GM18505 (cell line): ENCODE measurements around the gene MEGF6.

Experiments used
- ATAC-seq: cut with Tn5 transposase; IDR thresholded peaks from one replicate; pipeline ENCODE4 v1.9.1; 2021; ENCODE audit not compliant: unreplicated experiment
- POLR2A ChIP-seq: IDR thresholded peaks from 4 replicates; pipeline ENCODE4 v1.6.1; 2011; ENCODE audit warnings: borderline replicate concordance; ENCODE audit not compliant: insufficient read depth, insufficient read length; ENCODE audit errors: extremely low read depth

Gene MEGF6

DNA sequence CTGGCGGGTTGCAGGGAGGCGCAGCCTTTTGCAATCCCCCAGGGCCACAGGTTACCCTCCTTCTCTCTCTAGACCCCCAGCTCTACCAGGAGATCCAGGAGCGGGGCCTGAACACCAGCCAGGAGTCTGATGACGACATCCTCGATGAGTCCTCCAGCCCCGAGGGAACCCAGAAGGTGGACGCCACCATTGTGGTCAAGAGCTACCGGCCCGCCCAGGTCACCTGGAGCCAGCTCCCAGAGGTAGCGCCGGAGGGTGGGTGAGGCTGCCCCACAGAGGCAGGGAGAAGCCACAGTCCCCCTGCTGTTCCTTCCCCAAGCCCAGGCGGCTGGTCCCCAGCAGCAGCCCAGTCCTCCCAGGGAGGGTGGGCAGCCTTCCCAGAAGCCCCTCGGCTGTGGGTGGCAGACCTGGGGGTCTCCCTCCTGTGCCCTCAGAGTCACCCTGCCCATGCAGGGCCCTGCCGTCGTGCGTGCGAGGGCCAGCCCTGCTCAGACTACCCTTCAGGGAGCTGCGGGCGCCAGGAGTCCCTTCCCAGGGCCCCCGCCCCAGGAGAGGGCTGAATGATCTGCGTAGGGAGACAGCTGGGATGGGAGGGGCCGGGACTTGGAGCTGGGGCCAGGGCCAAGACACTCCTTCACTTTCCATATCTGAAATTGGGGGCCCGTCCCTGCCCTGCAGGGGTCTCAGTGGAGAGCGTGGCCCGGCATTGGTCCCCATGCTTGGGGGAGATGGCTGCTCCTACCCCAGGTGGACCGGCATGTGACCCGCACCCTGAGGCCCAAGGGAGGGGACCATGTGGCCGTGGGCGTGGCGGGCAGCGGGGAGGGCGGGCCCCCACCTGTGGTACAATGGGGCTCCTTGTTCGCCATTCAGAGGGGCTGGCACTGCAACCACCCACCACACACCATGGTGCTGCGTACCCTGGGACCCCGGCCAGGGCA lies 143.9 kb downstream of the MEGF6 start:
- no peak for TF ChIP-seq POLR2A
- no peak for ATAC-seq

GRCh38 chr1:3466366-3467075 lies 144.8 kb downstream of the MEGF6 start:
- TF ChIP-seq POLR2A = no peak
- no peak for ATAC-seq

DNA sequence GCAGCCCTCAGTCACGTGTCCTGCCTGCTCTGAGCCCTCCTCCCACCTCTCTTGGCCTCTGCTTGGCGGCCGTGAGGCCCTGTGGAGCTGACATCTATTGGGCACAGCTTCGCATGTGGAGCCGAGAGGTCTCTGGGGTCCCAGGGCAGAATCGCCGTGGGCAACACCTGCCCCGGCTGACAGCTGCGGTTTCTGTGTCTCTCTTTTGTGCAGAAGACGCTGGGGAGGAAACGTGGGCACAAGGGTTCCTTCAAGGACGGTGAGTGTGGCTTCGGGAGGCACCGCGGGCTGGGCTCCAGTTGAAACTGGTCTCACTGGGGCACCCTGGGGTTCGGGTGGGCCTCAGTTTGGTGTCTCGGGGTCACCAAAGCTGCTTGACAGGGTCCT lies 145.4 kb downstream of the MEGF6 start:
- TF ChIP-seq POLR2A = no peak
- ATAC-seq = no peak

- ATAC-seq = no peak
- no peak for TF ChIP-seq POLR2A
Observed at GRCh38 chr1:3465091-3465934, 146.0 kb downstream of the MEGF6 start.

GRCh38 chr1:3464649-3465025 lies 146.7 kb downstream of the MEGF6 start:
- TF ChIP-seq POLR2A = no peak
- ATAC-seq = no peak

DNA sequence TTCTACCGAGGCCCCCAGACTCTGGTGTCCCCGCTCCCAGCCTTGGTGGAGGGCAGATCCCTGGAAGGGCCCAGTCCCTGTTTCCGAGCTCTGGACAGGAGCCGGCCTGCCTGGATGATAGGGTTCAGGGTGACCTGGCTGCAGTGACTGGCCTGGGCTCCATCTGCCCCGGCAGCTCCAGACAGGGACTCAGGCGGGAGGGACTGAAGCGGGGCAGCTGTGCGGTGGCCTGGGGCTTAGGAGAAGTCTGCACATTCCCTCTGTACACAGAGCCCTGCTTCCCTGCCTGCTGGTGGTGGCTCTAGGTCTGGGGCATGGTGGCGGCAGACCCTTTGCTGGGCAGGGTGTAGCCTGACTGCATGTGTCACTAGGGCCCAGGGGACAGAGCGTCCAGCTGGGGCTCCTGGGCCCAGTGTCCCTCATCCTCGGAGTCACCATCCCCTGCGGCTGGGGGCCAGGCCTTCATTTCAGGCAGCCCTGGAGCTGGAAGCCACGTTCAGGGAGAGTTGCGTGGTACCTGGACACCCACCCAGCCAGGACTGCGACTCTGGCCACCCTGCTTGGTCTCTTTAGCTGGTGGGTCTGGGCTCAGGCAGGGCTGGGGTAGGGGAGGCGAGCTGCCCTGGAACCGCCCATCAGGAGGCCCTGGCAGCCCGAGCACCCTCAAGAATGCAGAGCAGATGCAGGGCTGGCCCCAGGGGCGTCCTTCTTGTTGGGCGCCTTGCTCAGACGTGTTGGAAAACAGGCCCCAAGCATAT lies 147.2 kb downstream of the MEGF6 start:
- TF ChIP-seq POLR2A = no peak
- ATAC-seq = no peak

GRCh38 chr1:3463408-3463863 lies 147.9 kb downstream of the MEGF6 start:
- no peak for ATAC-seq
- no peak for TF ChIP-seq POLR2A

DNA sequence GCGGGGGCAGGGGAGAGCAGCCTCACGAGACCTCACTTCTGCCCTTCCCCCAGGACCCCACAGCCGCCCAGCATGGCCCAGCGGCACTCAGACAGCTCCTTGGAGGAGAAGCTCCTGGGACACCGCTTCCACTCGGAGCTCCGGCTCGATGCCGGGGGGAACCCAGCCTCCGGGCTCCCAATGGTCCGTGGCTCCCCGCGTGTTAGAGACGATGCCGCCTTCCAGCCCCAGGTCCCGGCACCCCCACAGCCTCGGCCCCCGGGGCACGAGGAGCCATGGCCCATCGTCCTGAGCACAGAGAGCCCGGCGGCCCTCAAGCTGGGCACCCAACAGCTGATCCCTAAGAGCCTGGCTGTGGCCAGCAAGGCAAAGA lies 148.3 kb downstream of the MEGF6 start:
- ATAC-seq = no peak
- no peak for TF ChIP-seq POLR2A

DNA sequence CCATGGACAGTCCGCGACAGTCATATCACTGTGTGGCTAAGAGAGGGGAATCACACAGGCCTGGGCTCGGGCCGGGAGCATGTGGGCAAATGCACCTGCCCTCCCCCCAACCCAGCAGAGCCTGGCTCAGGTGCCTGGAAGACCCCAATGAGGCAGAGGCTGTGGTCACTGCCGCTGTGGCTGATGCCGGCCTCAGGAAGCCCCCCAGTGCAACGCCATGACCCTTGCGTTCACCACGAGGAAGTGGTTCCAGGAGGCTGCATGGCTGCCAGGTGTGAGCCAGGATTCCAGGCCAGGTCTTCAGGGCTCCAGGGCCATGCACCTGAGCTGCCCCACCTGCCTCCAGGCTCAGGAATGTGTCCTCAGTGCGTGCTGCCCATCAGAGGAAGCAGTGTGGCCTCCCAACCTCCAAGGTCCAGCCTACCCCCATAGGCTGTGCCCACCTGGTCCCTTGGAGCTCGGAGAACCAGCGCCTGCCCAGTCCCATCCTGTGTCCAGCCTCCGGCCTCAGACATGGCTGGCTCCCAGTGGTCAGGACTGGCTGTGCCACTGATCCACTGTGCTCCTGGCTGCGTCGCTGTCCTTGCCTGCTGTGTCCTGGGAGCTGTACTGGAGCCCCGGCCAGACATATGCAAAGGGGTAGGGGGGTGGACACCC lies 148.8 kb downstream of the MEGF6 start:
- TF ChIP-seq POLR2A = no peak
- no peak for ATAC-seq

GRCh38 chr1:3461934-3462275 lies 149.4 kb downstream of the MEGF6 start:
- no peak for ATAC-seq
- TF ChIP-seq POLR2A = no peak

GRCh38 chr1:3461238-3461933 lies 149.9 kb downstream of the MEGF6 start:
- ATAC-seq = no peak

More at GRCh38 chr1:3461238-3461933, 149.9 kb downstream of the MEGF6 start:
- TF ChIP-seq POLR2A = no peak
